ENCODE data around the gene KCNMB3.
"Not testable (repeated sequence)": the region's sequence is repeated elsewhere in the genome, so short reads cannot be mapped to it uniquely, and the experiment has no call there.

KCNMB3 gene

DNA sequence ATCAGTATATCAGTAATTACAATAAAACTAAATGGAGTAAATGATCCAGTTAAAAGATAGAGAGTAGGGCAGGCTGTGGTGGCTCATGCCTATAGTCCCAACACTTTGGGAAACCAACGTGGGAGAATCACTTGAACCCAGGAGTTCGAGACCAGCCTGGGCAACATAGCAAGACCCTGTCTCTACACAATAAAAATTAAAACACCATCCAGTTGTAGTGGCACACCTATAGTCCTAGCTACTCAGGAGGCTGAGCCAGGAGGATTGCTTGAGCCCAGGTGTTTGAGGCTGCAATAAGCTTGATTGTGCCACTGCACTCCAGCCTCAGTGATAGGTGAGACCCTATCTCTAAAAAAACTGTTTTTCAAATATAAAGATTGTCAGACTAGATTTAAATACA lies 5.9 kb upstream of the KCNMB3 start:
- DNase-seq (ENCODE audit: low read depth): no peak

DNA sequence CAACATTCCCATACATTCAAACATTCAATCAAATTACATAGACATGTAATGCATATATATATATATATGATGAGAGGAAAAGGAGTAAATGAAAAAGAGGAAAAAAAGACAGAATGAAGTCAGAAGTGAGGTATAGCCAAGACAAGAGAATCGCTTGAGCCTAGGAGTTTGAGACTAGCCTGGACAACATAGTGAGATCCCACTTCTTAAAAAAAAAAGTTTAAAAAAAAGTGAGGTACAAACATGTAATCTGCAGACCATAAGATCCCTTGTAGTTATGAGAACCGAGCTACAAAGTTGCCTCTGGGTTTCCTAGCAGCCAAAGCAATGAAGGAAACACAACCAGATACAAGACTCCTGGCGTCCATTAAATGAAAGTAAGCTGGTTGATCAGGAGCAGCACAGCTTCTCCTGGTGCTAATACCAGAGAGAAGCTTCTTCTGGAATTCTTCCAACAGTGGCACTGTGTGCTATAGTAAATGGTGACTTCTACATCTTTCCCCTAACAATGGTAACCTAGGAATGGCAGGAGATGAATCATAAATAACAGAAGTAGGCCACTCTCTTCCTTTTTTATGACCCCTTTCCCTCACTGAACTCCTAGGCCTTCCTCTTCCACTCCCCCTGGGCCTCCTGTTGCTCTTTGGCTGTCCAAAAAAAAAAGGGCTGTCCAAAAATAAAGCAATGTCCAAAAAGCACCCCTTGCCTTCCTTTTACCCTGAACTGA lies 3.5 kb downstream of the KCNMB3 start:
- H3K4me3 ChIP-seq (ENCODE audit: low read depth, low read length): no peak overlapping the region
- DNase-seq (ENCODE audit: low read depth): no peak
- TF ChIP-seq, protein P1, sequence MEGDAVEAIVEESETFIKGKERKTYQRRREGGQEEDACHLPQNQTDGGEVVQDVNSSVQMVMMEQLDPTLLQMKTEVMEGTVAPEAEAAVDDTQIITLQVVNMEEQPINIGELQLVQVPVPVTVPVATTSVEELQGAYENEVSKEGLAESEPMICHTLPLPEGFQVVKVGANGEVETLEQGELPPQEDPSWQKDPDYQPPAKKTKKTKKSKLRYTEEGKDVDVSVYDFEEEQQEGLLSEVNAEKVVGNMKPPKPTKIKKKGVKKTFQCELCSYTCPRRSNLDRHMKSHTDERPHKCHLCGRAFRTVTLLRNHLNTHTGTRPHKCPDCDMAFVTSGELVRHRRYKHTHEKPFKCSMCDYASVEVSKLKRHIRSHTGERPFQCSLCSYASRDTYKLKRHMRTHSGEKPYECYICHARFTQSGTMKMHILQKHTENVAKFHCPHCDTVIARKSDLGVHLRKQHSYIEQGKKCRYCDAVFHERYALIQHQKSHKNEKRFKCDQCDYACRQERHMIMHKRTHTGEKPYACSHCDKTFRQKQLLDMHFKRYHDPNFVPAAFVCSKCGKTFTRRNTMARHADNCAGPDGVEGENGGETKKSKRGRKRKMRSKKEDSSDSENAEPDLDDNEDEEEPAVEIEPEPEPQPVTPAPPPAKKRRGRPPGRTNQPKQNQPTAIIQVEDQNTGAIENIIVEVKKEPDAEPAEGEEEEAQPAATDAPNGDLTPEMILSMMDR (IDR thresholded peaks at IDR 0.05; ENCODE audit: low read depth, low read length, missing control alignments): no peak

More for the DNA sequence above, 5.9 kb upstream of the KCNMB3 start:
- no peak overlapping the region; the same call in 1 of the 2 replicates for H3K4me3 ChIP-seq (ENCODE audit: low read depth, low read length)
- TF ChIP-seq, protein P1 (IDR thresholded peaks at IDR 0.05; ENCODE audit: low read depth, low read length, missing control alignments): no peak

DNA sequence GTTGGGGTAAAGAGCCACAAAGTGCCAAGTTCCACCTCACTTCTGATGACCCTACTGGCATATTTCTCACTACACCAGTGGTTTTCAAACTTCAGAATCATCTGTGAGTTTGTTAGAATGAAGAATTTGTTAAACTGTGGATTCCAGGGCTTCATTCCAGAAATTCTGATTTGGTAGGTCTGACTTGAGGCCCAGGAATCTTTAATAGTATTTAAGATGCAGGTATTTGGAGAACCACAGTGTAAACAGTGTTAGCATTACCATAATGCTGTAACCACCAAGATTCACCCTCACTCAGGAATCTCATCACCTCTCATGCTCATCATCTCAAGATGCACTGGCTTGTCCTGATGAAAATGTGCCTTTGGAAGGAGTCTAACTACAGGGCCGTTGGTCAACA lies 6.0 kb downstream of the KCNMB3 start:
- DNase-seq (ENCODE audit: low read depth): no peak
- TF ChIP-seq, protein P1 (IDR thresholded peaks at IDR 0.05; ENCODE audit: low read depth, low read length, missing control alignments): no peak
- no peak overlapping the region for H3K4me3 ChIP-seq (ENCODE audit: low read depth, low read length)

DNA sequence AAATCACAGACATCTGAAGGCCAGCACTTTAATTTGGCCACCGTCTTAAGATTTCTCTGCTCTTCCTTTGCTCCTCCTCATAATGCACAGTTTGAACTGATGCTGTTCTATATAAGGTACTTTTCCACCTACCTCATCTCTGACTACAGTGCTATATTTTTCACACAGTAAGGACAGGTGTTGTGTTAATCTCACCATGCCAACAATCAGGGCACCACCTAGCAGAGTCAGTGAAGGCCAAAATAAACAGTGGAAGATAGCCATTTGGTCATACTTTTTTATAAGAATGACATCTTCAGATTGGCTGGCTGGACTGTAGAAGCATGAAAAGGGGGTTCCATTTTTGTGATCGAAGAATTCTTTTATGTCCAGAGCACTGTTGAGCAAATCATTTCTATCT lies 8.1 kb downstream of the KCNMB3 start:
- H3K4me3 ChIP-seq (ENCODE audit: low read depth, low read length); DNase-seq (ENCODE audit: low read depth): not testable (repeated sequence)

DNA sequence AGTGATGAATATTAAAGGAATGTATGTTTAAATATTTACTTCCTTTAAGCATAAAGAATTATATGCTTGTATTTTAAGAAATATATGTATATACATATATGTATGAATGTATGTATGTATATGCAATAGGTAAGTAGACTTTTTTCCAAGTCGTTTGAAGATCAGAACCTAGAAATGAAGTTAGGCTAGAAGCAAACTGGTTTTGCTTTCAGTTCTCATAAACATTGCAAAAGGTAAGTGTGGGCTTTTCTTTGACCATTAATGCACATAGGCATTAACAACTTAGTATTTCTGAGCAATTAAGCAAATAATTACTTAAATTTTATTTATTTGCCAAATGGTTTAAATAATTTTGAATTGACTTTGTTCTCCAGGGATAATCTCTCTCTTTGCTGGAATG lies 10.6 kb downstream of the KCNMB3 start:
- not testable (repeated sequence) for DNase-seq (ENCODE audit: low read depth); H3K4me3 ChIP-seq (ENCODE audit: low read depth, low read length)

DNA sequence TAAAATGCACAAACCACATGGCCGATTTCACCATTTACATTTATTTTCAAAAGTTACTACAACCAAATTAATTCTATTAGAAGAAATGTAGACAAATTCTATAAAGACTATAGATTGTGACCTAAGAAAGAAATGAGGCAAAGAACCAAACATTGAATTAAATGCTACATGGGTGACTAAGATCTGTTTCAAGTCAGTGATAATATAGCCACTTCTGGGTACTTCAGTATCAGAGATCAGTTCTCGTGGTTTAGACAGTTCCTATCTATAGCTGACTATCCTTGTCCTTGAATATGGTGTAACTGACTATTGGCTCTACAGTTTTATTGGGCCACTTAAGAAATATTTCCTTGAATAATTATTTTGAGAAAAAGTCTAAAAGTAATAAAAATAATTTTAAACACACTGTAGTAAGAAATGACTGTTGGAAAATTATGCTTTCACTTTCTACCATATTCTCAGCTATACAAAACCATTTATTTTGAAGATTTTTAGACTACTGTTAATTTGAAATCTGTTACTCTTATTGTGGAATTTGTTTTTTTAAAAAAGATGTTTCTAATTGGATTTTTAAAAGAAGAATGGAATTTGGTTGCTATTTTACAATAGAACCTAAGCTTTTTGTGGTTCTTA lies 14.1 kb downstream of the KCNMB3 start:
- TF ChIP-seq, protein P1 (IDR thresholded peaks at IDR 0.05; ENCODE audit: low read depth, low read length, missing control alignments): no peak
- no peak for DNase-seq (ENCODE audit: low read depth)
- no peak overlapping the region for H3K4me3 ChIP-seq (ENCODE audit: low read depth, low read length)

DNA sequence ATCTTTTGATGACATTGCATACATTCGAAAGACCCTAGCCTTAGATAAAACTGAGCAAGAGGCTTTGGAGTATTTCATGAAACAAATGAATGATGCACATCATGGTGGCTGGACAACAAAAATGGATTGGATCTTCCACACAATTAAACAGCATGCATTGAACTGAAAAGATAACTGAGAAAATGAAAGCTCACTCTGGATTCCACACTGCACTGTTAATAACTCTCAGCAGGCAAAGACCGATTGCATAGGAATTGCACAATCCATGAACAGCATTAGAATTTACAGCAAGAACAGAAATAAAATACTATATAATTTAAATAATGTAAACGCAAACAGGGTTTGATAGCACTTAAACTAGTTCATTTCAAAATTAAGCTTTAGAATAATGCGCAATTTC lies 16.7 kb downstream of the KCNMB3 start:
- H3K4me3 ChIP-seq (ENCODE audit: low read depth, low read length): no peak overlapping the region
- TF ChIP-seq, protein P1 (IDR thresholded peaks at IDR 0.05; ENCODE audit: low read depth, low read length, missing control alignments): no peak
- no peak for DNase-seq (ENCODE audit: low read depth)

DNA sequence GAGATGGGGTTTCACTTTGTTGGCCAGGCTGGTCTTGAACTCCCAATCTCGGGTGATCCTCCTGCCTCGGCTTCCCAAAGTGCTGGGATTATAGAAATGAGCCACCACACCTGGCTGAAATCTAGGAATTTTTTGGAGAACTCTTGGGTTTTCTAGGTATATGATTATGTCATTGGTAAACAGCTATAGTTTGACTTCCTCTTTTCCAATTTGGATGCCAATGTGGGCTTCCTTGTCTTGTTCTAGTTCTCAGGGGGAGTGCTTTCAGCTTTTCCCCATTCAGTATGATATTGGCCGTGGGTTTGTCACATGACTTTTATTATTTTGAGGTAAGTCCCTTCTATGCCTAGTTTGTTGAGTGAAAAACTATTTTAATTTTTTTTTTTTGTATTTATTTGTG lies 17.9 kb downstream of the KCNMB3 start:
- TF ChIP-seq, protein P1 (IDR thresholded peaks at IDR 0.05; ENCODE audit: low read depth, low read length, missing control alignments): no peak
- no peak for DNase-seq (ENCODE audit: low read depth)
- H3K4me3 ChIP-seq (ENCODE audit: low read depth, low read length): no peak overlapping the region
